IMR-90 (cell line): ENCODE measurements around the gene PLA2G12B. TPM values are rescaled to one million over a fixed set of nuclear protein-coding genes. Genes with fewer than 3 reads are reported as not detected.

Source experiments
- ATAC-seq: fragments of 200-7000 bp; cut with Tn5 transposase; 2 replicates; pipeline ENCODE4 v1.9.1; 2020; ENCODE audit warnings: low read depth, mild to moderate bottlenecking, moderate library complexity
- BruUV-seq: library from RNA; stranded (reverse); fragments of 400-500 nt; replicated peaks from 2 replicates; lab custom pipeline; 2021; lab: Mats Ljungman, UMichigan
- CTCF ChIA-PET: fragments of 300-600 bp; formaldehyde crosslinking; extraction: SDS; loops from one replicate; lab custom pipeline; 2021; ENCODE audit warnings: antibody characterized with exemption; lab: Yijun Ruan, JAX
- POLR2A ChIA-PET: fragments of 300-600 bp; sonication (Branson Sonifier 250); formaldehyde crosslinking; loops from one replicate; lab custom pipeline; 2022; ENCODE audit warnings: antibody characterized with exemption; ENCODE audit not compliant: unreplicated experiment; lab: Charles Lee
- DNase-seq: peaks from one replicate; pipeline ENCODE4 v3.0.0; 2013
- H2AFZ ChIP-seq: replicated peaks from 2 replicates; pipeline ENCODE3; 2013; ENCODE audit warnings: low read length, mild to moderate bottlenecking; ENCODE audit not compliant: poor library complexity
- H2AK5ac ChIP-seq: 2 replicates; pipeline ENCODE4 v1.6.1; 2013; ENCODE audit warnings: low read depth, low read length, inconsistent platforms
- H2AK9ac ChIP-seq: replicated peaks from 2 replicates; pipeline ENCODE3; 2013; ENCODE audit warnings: mild to moderate bottlenecking, low read depth, low read length, moderate library complexity; ENCODE audit not compliant: poor library complexity
- H2BK120ac ChIP-seq: 2 replicates; pipeline ENCODE4 v1.6.1; 2013; ENCODE audit warnings: low read depth, low read length, inconsistent platforms
- H2BK15ac ChIP-seq: 3 replicates; pipeline ENCODE4 v1.6.1; 2013; ENCODE audit warnings: low read depth, low read length, inconsistent platforms
- H2BK20ac ChIP-seq: 2 replicates; pipeline ENCODE4 v1.6.1; 2013; ENCODE audit warnings: low read depth, mild to moderate bottlenecking, inconsistent platforms, low read length, moderate library complexity
- H2BK5ac ChIP-seq: 2 replicates; pipeline ENCODE4 v1.6.1; 2013; ENCODE audit warnings: mild to moderate bottlenecking, low read depth, low read length, inconsistent platforms; ENCODE audit not compliant: poor library complexity, severe bottlenecking
- H3K14ac ChIP-seq: replicated peaks from 2 replicates; pipeline ENCODE4 v1.6.1; 2013; ENCODE audit warnings: low read depth, low read length, inconsistent platforms
- H3K18ac ChIP-seq: 2 replicates; pipeline ENCODE4 v1.6.1; 2013; ENCODE audit warnings: low read depth, low read length, control low read depth
- H3K23ac ChIP-seq: 2 replicates; pipeline ENCODE4 v1.6.1; 2013; ENCODE audit warnings: low read depth, low read length, inconsistent platforms
- H3K27ac ChIP-seq: 2 replicates; pipeline ENCODE4 v1.5.1; 2013; ENCODE audit warnings: mild to moderate bottlenecking, control low read depth, low read length; ENCODE audit not compliant: insufficient read depth
- H3K27me3 ChIP-seq: 2 replicates; pipeline ENCODE4 v1.6.1; 2013; ENCODE audit warnings: low read length; ENCODE audit not compliant: control insufficient read depth, insufficient read depth
- H3K36me3 ChIP-seq: 2 replicates; pipeline ENCODE4 v1.6.1; 2013; ENCODE audit warnings: low read length, mixed read lengths; ENCODE audit not compliant: control insufficient read depth, insufficient read depth
- H3K4ac ChIP-seq: 2 replicates; pipeline ENCODE4 v1.6.1; 2013; ENCODE audit warnings: low read depth, low read length, inconsistent platforms
- H3K4me1 ChIP-seq: 2 replicates; pipeline ENCODE4 v1.6.1; 2013; ENCODE audit warnings: low read length, mixed read lengths; ENCODE audit not compliant: control insufficient read depth, insufficient read depth
- H3K4me2 ChIP-seq: 2 replicates; pipeline ENCODE4 v1.6.1; 2013; ENCODE audit warnings: low read depth, mild to moderate bottlenecking, control low read depth, low read length, moderate library complexity
- H3K4me3 ChIP-seq: 2 replicates; pipeline ENCODE4 v1.5.1; 2013; ENCODE audit warnings: low read depth, mild to moderate bottlenecking, control low read depth, low read length, moderate library complexity; ENCODE audit not compliant: insufficient read depth
- H3K56ac ChIP-seq: 2 replicates; pipeline ENCODE4 v1.6.1; 2013; ENCODE audit warnings: low read length, inconsistent platforms; ENCODE audit not compliant: insufficient read depth; ENCODE audit errors: extremely low read depth
- H3K79me1 ChIP-seq, 2 experiments: 2 replicates each; pipeline ENCODE4 v1.6.1; 2013; ENCODE audit warnings: low read length in 2 of 2, inconsistent platforms in 1 of 2, low read depth in 1 of 2
- H3K9ac ChIP-seq: 2 replicates; pipeline ENCODE4 v1.6.1; 2013; ENCODE audit warnings: low read depth, low read length, control low read depth
- H3K9me1 ChIP-seq: 2 replicates; pipeline ENCODE4 v1.6.1; 2013; ENCODE audit warnings: low read length, inconsistent platforms; ENCODE audit not compliant: insufficient read depth
- H3K9me3 ChIP-seq: 2 replicates; pipeline ENCODE4 v1.6.1; 2013; ENCODE audit warnings: low read length; ENCODE audit not compliant: control insufficient read depth, insufficient read depth
- H4K20me1 ChIP-seq: 2 replicates; pipeline ENCODE4 v1.6.1; 2013; ENCODE audit warnings: low read length, inconsistent platforms; ENCODE audit not compliant: insufficient read depth
- H4K5ac ChIP-seq: 2 replicates; pipeline ENCODE4 v1.6.1; 2013; ENCODE audit warnings: mild to moderate bottlenecking, low read depth, low read length, control low read depth
- H4K8ac ChIP-seq, 2 experiments: 2 replicates each; pipeline ENCODE4 v1.6.1; 2013; ENCODE audit warnings: low read depth in 2 of 2, low read length in 2 of 2, control low read depth in 1 of 2, inconsistent platforms in 1 of 2
- H4K91ac ChIP-seq: 2 replicates; pipeline ENCODE4 v1.6.1; 2013; ENCODE audit warnings: low read depth, low read length, inconsistent platforms; ENCODE audit not compliant: insufficient read depth
- BHLHE40 ChIP-seq: fragments of 150-350 bp; IDR thresholded peaks from 2 replicates; pipeline ENCODE4 v1.6.1; 2016; ENCODE audit warnings: mild to moderate bottlenecking, low read depth, low read length
- CEBPB ChIP-seq: IDR thresholded peaks from 2 replicates; pipeline ENCODE4 v1.6.1; 2012; ENCODE audit warnings: low read depth, low read length, improper control_type of control experiment
- CHD1 ChIP-seq: IDR thresholded peaks from 2 replicates; pipeline ENCODE4 v1.6.1; 2012; ENCODE audit warnings: low read depth, low read length, improper control_type of control experiment
- FOS ChIP-seq: fragments of 150-350 bp; IDR thresholded peaks from 2 replicates; pipeline ENCODE4 v1.6.1; 2016; ENCODE audit warnings: low read depth, low read length
- MAFK ChIP-seq: IDR thresholded peaks from 2 replicates; pipeline ENCODE4 v1.6.1; 2012; ENCODE audit warnings: low read depth, low read length, improper control_type of control experiment
- MAZ ChIP-seq: IDR thresholded peaks from 2 replicates; pipeline ENCODE4 v1.6.1; 2012; ENCODE audit warnings: low read depth, mild to moderate bottlenecking, low read length, improper control_type of control experiment, moderate library complexity, borderline replicate concordance
- MXI1 ChIP-seq: IDR thresholded peaks from 2 replicates; pipeline ENCODE4 v1.6.1; 2012; ENCODE audit warnings: low read depth, mild to moderate bottlenecking, low read length, moderate library complexity, borderline replicate concordance
- NFE2L2 ChIP-seq: fragments of 150-350 bp; IDR thresholded peaks from 2 replicates; pipeline ENCODE4 v1.6.1; 2016; ENCODE audit warnings: low read depth, mild to moderate bottlenecking, low read length
- POLR2A ChIP-seq: IDR thresholded peaks from 2 replicates; pipeline ENCODE4 v1.6.1; 2012; ENCODE audit warnings: mild to moderate bottlenecking, low read depth, low read length
- RAD21 ChIP-seq: IDR thresholded peaks from 2 replicates; pipeline ENCODE4 v1.6.1; 2012; ENCODE audit warnings: low read length, improper control_type of control experiment
- RCOR1 ChIP-seq: IDR thresholded peaks from 2 replicates; pipeline ENCODE4 v1.6.1; 2012; ENCODE audit warnings: mild to moderate bottlenecking, low read length, improper control_type of control experiment; ENCODE audit not compliant: insufficient replicate concordance
- RFX5 ChIP-seq: IDR thresholded peaks from 2 replicates; pipeline ENCODE4 v1.8.0; 2012; ENCODE audit warnings: low read depth, mild to moderate bottlenecking, low read length, moderate library complexity
- SMC3 ChIP-seq: fragments of 150-350 bp; IDR thresholded peaks from 2 replicates; pipeline ENCODE4 v1.6.1; 2016; ENCODE audit warnings: low read depth, mild to moderate bottlenecking, antibody characterized with exemption, low read length, moderate library complexity
- WGBS, 2 experiments: methylation state at CpG; one replicate each; pipeline versions ENCODE4 v1.1.5 to v1.1.7; 2013; ENCODE audit warnings: missing lambda C conversion rate in 2 of 2; ENCODE audit not compliant: insufficient read length in 1 of 2; ENCODE audit errors: extremely low coverage in 2 of 2; 5-methylcytosine and 5-hydroxymethylcytosine counted together
- dilution Hi-C: fragments of 300-500 bp; cut with HindIII; formaldehyde crosslinking; loops from one replicate; pipeline ENCODE4 v1.14.3; 2018; ENCODE audit warnings: low sequenced_read_pairs; ENCODE audit not compliant: unreplicated experiment
- in situ Hi-C: fragments of 300-500 bp; cut with MboI; formaldehyde crosslinking; loops from 3 replicates; pipeline ENCODE4 v1.14.3; 2019; ENCODE audit warnings: low sequenced_read_pairs, inconsistent platforms, mixed read lengths
- intact Hi-C: fragments of 100-400 bp; cut with micrococcal nuclease; formaldehyde crosslinking; loops from 2 replicates; pipeline ENCODE4 v1.10.0; 2022
- polyA plus RNA-seq, 3 experiments: library from polyadenylated mRNA; depleted of rRNA; stranded (reverse); fragments of >200 nt; gene quantifications; 2 replicates each; pipeline ENCODE4 v1.2.3, GENCODE V29; 2012; ENCODE audit warnings: low replicate concordance in 1 of 3
- total RNA-seq: library from RNA; depleted of rRNA; stranded (reverse); fragments of >200 nt; gene quantifications from 2 replicates; pipeline ENCODE4 v1.2.3, GENCODE V29; 2012
- TF ChIP-seq, protein P1 (sequence below): conservative IDR thresholded peaks from 2 replicates; pipeline ENCODE4 v1.5.1; 2012; ENCODE audit warnings: mild to moderate bottlenecking, low read depth, low read length, improper control_type of control experiment
- TF ChIP-seq, protein P2 (sequence below): fragments of 150-350 bp; IDR thresholded peaks from 2 replicates; pipeline ENCODE4 v1.6.1; 2017; ENCODE audit warnings: mild to moderate bottlenecking, antibody characterized with exemption, low read length, low read depth
- TF ChIP-seq, protein P3 (sequence below): fragments of 150-350 bp; IDR thresholded peaks from 2 replicates; pipeline ENCODE4 v1.6.1; 2016; ENCODE audit warnings: low read depth, mild to moderate bottlenecking, low read length, moderate library complexity, borderline replicate concordance

PLA2G12B gene
- total and polyA plus RNA-seq, 2 of the 4 experiments (the other 2 are of a cell fraction): not detected

DNA sequence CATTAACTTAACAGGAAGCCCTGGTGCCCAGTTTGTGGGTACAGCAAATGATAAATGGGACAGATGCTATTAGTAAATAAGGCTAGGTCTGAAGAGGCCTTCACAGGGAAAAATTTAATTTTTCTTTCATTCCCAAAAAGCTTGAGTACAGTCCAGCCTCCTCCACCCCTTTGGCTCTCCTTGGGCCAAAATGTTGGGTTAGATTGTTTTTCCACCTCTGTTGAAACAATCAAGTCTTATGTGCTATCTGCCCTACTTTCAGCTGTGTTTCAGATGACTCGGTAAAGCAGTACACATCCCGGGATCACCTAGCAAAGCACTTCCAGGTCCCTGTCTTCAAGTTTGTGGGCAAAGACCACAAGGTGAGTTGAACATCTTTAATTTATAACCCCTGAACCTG, 24.3 kb downstream of the PLA2G12B start:
- no peak overlapping the region for H2BK15ac ChIP-seq
- no peaks in the 10 kb centered on the region for H3K9me3 ChIP-seq
- no peak for DNase-seq
- H4K8ac ChIP-seq: no peak overlapping the region
- H2AFZ ChIP-seq: no peak overlapping the region
- no peak overlapping the region for H3K14ac ChIP-seq
- H2AK5ac ChIP-seq: no peak overlapping the region
- H3K9me1 ChIP-seq: no peaks in the 10 kb centered on the region
- no peak overlapping the region for H3K23ac ChIP-seq
- H2AK9ac ChIP-seq: no peak overlapping the region
- ATAC-seq: no peak
- TF ChIP-seq RFX5 (no peak), RAD21 (no peak), BHLHE40 (no peak), MAZ (no peak), RCOR1 (no peak), NFE2L2 (no peak), POLR2A (no peak), CHD1 (no peak), CEBPB (no peak), MXI1 (no peak), MAFK (no peak), FOS (no peak), SMC3 (no peak)
- TF ChIP-seq, protein P1, sequence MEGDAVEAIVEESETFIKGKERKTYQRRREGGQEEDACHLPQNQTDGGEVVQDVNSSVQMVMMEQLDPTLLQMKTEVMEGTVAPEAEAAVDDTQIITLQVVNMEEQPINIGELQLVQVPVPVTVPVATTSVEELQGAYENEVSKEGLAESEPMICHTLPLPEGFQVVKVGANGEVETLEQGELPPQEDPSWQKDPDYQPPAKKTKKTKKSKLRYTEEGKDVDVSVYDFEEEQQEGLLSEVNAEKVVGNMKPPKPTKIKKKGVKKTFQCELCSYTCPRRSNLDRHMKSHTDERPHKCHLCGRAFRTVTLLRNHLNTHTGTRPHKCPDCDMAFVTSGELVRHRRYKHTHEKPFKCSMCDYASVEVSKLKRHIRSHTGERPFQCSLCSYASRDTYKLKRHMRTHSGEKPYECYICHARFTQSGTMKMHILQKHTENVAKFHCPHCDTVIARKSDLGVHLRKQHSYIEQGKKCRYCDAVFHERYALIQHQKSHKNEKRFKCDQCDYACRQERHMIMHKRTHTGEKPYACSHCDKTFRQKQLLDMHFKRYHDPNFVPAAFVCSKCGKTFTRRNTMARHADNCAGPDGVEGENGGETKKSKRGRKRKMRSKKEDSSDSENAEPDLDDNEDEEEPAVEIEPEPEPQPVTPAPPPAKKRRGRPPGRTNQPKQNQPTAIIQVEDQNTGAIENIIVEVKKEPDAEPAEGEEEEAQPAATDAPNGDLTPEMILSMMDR: no peak
- TF ChIP-seq, protein P2, sequence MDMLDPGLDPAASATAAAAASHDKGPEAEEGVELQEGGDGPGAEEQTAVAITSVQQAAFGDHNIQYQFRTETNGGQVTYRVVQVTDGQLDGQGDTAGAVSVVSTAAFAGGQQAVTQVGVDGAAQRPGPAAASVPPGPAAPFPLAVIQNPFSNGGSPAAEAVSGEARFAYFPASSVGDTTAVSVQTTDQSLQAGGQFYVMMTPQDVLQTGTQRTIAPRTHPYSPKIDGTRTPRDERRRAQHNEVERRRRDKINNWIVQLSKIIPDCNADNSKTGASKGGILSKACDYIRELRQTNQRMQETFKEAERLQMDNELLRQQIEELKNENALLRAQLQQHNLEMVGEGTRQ: no peak
- TF ChIP-seq, protein P3, sequence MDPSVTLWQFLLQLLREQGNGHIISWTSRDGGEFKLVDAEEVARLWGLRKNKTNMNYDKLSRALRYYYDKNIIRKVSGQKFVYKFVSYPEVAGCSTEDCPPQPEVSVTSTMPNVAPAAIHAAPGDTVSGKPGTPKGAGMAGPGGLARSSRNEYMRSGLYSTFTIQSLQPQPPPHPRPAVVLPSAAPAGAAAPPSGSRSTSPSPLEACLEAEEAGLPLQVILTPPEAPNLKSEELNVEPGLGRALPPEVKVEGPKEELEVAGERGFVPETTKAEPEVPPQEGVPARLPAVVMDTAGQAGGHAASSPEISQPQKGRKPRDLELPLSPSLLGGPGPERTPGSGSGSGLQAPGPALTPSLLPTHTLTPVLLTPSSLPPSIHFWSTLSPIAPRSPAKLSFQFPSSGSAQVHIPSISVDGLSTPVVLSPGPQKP: no peak
- H3K18ac ChIP-seq: no peak overlapping the region
- H3K4me1 ChIP-seq: no peaks in the 10 kb centered on the region
- no peak overlapping the region for H3K27ac ChIP-seq
- no peaks in the 10 kb centered on the region for H3K36me3 ChIP-seq
- H3K27me3 ChIP-seq: peaks cover 8% of the 10 kb centered on the region
- H2BK20ac ChIP-seq: no peak overlapping the region
- no peak overlapping the region for H4K5ac ChIP-seq
- WGBS, 2 experiments: 75% methylated on average over 2 of the region's 2 CpGs; no CpG with 5 or more reads in 1 of the 2 experiments
- no peak overlapping the region for H4K91ac ChIP-seq
- no peak overlapping the region for H3K4ac ChIP-seq
- in situ Hi-C loops (no loop called here), intact Hi-C loops (no loop called here), dilution Hi-C loops (no loop called here)
- no peak overlapping the region for H3K4me3 ChIP-seq
- ChIA-PET CTCF (interaction anchor here (0.6 to 0.7 kb wide), 2 partner anchors 20 to 250 kb away, joined by 3 read pairs; no protein-coding TSS in a partner anchor), POLR2A (no interaction called here)
- H3K79me1 ChIP-seq: no peaks in the 10 kb centered on the region
- BruUV-seq: no TSS peak
- no peak overlapping the region for H2BK120ac ChIP-seq
- no peak overlapping the region for H3K56ac ChIP-seq
- no peaks in the 10 kb centered on the region for H4K20me1 ChIP-seq
- no peak overlapping the region for H3K4me2 ChIP-seq
- H2BK5ac ChIP-seq: no peak overlapping the region
- H3K9ac ChIP-seq: no peak overlapping the region
